Glutamatergic neuron (in vitro differentiated cells): ENCODE measurements around the gene KLK1. TPM values are rescaled to one million over a fixed set of nuclear protein-coding genes. Genes with fewer than 3 reads are reported as not detected.

Source experiments
- DNase-seq: peaks from one replicate; pipeline ENCODE4 v3.0.0; 2022
- H3K27ac Mint-ChIP-seq: one replicate; pipeline ENCODE4 v1.8.0; 2020; ENCODE audit warnings: mild to moderate bottlenecking, mixed read lengths, inconsistent platforms; ENCODE audit not compliant: unreplicated experiment
- H3K27me3 Mint-ChIP-seq: one replicate; pipeline ENCODE4 v1.8.0; 2020; ENCODE audit warnings: mild to moderate bottlenecking, moderate library complexity, mixed read lengths, inconsistent platforms; ENCODE audit not compliant: unreplicated experiment
- H3K36me3 Mint-ChIP-seq: one replicate; pipeline ENCODE4 v1.8.0; 2020; ENCODE audit warnings: mild to moderate bottlenecking, mixed read lengths, inconsistent platforms; ENCODE audit not compliant: unreplicated experiment
- H3K4me1 Mint-ChIP-seq: one replicate; pipeline ENCODE4 v1.8.0; 2020; ENCODE audit warnings: mild to moderate bottlenecking, low read depth, mixed read lengths, inconsistent platforms; ENCODE audit not compliant: unreplicated experiment
- H3K4me3 Mint-ChIP-seq: one replicate; pipeline ENCODE4 v1.8.0; 2020; ENCODE audit warnings: mild to moderate bottlenecking, mixed read lengths, inconsistent platforms; ENCODE audit not compliant: unreplicated experiment
- H3K9me3 Mint-ChIP-seq: one replicate; pipeline ENCODE4 v1.8.0; 2020; ENCODE audit warnings: mild to moderate bottlenecking, moderate library complexity, mixed read lengths, inconsistent platforms; ENCODE audit not compliant: unreplicated experiment
- total RNA-seq: library from RNA; stranded (reverse); fragmentation: NEBNext Ultra II Directional; extraction: Animal tissue kit (Norgen Biotek cat#: 25700); gene quantifications from one replicate; pipeline ENCODE4 v1.2.1, GENCODE V29; 2021; ENCODE audit not compliant: unreplicated experiment
- TF ChIP-seq, protein P1 (sequence below): fragments of 200-600 bp; sonication (generic); IDR thresholded peaks from one replicate; pipeline ENCODE4 v1.5.0; 2021; ENCODE audit not compliant: partially characterized antibody, unreplicated experiment

Gene KLK1
- total RNA-seq, 1 donor from 2014 or later, result 0.49 TPM

DNA sequence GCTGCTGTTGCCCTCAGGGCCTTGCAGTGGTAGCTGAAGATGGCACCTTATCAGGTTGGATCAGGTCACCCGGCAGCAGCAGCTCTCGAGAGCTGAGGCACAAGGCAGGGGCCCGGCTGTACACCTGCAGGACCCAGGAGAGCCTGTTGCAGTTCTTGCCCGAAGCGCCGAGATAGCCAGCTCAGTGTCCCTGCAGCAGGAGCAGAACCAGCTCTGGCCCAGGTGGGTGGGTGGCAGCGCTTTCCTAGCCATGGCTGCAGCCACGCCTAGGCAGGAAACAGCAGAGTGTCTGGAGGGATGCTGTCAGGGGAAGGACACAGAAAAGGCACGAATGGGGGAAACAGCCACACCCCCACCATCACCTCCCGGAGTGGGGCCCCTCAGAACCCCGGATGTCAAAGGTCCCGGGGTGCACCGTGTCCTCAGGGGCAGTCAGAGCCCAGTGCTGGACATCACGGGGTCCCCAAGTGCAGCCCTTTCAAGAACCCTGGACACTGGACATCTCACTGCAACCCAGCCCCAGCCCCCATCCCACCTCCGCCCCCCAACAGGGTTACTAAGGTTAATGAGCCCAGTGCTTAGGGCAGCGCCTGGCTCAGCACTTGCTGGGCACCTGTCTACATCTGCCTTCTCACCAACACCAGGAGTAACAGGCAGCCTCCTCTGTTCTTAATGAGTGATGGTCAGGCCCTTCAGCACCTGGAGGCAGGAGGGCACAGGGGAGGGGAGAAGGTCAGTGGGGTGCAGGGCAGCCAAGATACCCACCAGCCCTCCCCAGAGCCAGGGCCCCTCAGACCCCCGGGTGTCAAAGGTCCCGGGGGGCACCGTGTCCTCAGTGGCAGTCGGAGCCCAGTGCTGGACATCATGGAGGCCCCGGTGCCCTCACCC lies 24.7 kb downstream of the KLK1 start:
- H3K9me3 Mint-ChIP-seq, result peaks cover 5% of the 10 kb centered on the region
- DNase-seq, result no peak
- no peaks in the 10 kb centered on the region for H3K27me3 Mint-ChIP-seq
- TF ChIP-seq, protein P1, sequence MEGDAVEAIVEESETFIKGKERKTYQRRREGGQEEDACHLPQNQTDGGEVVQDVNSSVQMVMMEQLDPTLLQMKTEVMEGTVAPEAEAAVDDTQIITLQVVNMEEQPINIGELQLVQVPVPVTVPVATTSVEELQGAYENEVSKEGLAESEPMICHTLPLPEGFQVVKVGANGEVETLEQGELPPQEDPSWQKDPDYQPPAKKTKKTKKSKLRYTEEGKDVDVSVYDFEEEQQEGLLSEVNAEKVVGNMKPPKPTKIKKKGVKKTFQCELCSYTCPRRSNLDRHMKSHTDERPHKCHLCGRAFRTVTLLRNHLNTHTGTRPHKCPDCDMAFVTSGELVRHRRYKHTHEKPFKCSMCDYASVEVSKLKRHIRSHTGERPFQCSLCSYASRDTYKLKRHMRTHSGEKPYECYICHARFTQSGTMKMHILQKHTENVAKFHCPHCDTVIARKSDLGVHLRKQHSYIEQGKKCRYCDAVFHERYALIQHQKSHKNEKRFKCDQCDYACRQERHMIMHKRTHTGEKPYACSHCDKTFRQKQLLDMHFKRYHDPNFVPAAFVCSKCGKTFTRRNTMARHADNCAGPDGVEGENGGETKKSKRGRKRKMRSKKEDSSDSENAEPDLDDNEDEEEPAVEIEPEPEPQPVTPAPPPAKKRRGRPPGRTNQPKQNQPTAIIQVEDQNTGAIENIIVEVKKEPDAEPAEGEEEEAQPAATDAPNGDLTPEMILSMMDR, result no peak
- H3K4me1 Mint-ChIP-seq, result peaks cover 3% of the 10 kb centered on the region
- H3K36me3 Mint-ChIP-seq, result no peaks in the 10 kb centered on the region
- no peak overlapping the region for H3K27ac Mint-ChIP-seq
- no peak overlapping the region for H3K4me3 Mint-ChIP-seq

DNA sequence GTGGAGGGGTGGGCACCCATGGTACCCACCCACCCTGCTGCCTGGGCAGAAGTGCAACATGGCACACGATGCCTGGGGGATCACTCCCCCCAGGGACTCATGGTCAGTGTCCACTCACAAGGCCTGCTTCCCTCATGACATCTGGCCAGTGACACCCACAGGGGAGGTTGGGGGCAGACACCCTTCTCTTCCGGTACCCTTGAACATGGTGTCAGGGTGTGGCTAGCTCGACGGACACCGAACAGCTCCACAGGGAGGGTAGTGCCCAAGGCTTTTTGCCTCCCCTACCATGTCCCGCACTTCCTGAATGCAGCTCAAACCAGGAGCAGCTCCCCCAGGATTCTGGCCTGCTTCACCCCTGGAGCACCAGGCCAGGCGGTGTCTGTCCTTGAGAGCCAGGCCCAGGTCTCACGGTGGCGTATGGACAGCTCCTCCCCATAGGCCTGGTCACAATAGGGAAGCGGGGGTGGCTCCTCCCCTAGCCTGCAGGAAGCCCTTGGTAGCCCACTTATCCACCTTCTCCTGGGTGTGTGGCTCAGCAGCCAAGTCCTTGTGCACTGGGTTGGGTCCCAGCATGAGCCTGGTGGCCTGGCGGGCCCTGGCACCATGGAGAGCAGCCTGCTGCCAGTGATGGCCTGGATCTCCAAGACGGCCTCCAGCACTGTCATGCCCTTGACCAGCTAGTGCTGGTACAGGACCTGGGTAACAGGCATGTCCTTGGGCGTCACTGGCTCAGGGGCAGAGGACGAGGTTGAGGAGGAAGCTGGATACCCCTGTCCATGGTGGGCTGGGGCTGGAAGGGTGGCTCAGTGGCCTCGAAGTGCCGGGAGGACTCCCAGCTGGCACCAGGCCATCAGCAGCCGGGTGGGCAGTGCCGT lies 25.6 kb downstream of the KLK1 start:
- H3K27ac Mint-ChIP-seq, result no peak overlapping the region
- peaks cover 5% of the 10 kb centered on the region for H3K9me3 Mint-ChIP-seq
- DNase-seq, result no peak
- TF ChIP-seq, protein P1, result no peak
- no peaks in the 10 kb centered on the region for H3K27me3 Mint-ChIP-seq
- no peak overlapping the region for H3K4me3 Mint-ChIP-seq
- no peaks in the 10 kb centered on the region for H3K36me3 Mint-ChIP-seq
- peaks cover 3% of the 10 kb centered on the region for H3K4me1 Mint-ChIP-seq

DNA sequence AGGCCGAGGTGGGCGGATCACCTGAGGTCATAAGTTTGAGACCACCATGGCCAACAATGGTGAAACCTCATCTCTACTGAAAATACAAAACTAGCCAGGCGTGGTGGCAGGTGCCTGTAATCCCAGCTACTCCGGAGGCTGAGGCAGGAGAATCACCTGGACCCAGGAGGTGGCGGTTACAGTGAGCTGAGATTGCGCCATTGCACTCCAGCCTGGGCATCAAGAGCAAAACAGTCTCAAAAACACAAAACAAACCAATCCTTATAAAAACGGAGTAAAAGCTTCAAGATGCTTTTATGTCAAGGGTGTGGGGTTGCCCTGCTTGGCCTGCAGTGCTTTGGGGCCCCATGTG lies 26.2 kb downstream of the KLK1 start:
- Mint-ChIP-seq H3K4me3 (no peak overlapping the region), H3K27me3 (no peaks in the 10 kb centered on the region), H3K9me3 (peaks cover 5% of the 10 kb centered on the region), H3K36me3 (no peaks in the 10 kb centered on the region), H3K27ac (no peak overlapping the region), H3K4me1 (no peaks in the 10 kb centered on the region)
- no peak for DNase-seq
- TF ChIP-seq, protein P1, result no peak

DNA sequence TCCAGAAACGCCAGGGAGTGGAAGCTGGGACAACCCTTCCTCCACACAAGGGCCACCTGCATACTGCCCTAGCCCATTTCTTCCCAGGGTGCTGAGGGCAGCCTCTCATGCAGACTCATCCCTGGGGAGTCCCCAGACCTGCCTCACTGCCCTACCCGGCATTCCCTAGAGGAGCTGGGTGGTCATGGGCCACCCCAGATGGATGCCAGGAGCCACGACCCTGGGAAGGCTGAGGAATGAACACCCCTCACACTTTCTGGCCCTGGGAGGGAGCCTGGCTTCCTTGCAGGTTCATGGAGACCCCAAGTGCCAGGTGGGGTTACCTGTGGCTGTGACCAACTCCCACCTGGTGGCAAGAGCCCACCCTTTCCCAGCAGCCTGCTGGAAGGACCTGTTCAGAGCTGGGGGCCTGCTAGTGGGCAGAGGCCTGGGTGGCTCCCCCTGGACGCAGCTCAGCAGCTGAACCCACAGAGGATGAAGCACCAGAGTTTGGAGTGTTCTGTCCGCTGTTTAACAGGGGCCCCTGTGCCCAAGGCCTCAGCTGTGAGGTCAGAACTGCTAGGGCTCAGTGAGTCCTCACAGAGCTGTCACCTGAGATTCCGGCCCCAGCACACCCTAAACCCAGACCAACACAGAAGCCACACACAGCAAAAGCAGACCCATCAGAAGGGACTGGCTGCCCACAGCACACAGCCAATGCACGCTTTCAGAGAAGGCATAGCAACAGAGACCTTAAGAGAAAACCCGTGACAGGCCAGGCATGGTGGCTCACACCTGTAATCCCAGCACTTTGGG lies 26.8 kb downstream of the KLK1 start:
- TF ChIP-seq, protein P1, result no peak
- no peaks in the 10 kb centered on the region for H3K36me3 Mint-ChIP-seq
- H3K9me3 Mint-ChIP-seq, result peaks cover 3% of the 10 kb centered on the region
- H3K27me3 Mint-ChIP-seq, result no peaks in the 10 kb centered on the region
- H3K4me3 Mint-ChIP-seq, result no peak overlapping the region
- no peaks in the 10 kb centered on the region for H3K4me1 Mint-ChIP-seq
- H3K27ac Mint-ChIP-seq, result no peak overlapping the region
- no peak for DNase-seq
